ENCODE measurements around the gene FLOT2.

GRCh38 chr17:28864991-28865849 is 32.3 kb downstream of the FLOT2 start:
- TF ChIP-seq CTCF (IDR thresholded peaks at IDR 0.05; ENCODE audit: control extremely low read depth in 1 of 3, insufficient read depth in 1 of 3, low read depth in 1 of 3, low read length in 3 of 3), result no peak
- no peak for TF ChIP-seq RFX5 (IDR thresholded peaks at IDR 0.05; ENCODE audit: borderline replicate concordance, low read depth, low read length)
- TF ChIP-seq BRCA1 (IDR thresholded peaks at IDR 0.05; ENCODE audit: low read depth, low read length), result no peak
- TF ChIP-seq TAF1 (IDR thresholded peaks at IDR 0.05; ENCODE audit: low read depth, low read length), result no peak
- no peak for TF ChIP-seq HDAC6 (IDR thresholded peaks at IDR 0.05; ENCODE audit: low read depth, low read length)
- no peak for TF ChIP-seq EZH2 (IDR thresholded peaks at IDR 0.05; ENCODE audit: low read depth, low read length, severe bottlenecking)
- TF ChIP-seq MAX (IDR thresholded peaks at IDR 0.05), result no peak
- no peak for TF ChIP-seq POLR2AphosphoS5 (IDR thresholded peaks at IDR 0.05; ENCODE audit: low read depth, low read length)
- TF ChIP-seq POLR2A (IDR thresholded peaks at IDR 0.05; ENCODE audit: control extremely low read depth in 1 of 2, low read depth in 2 of 2, low read length in 2 of 2), result no peak
- TF ChIP-seq SIRT6 (IDR thresholded peaks at IDR 0.05; ENCODE audit: low read length), result no peak
- no peak for TF ChIP-seq CEBPB (IDR thresholded peaks at IDR 0.05; ENCODE audit: low read depth, low read length)
- TF ChIP-seq SP4 (IDR thresholded peaks at IDR 0.05; ENCODE audit: low read length), result no peak

All from H1 (cell line).